ENCODE measurements around the gene WWOX. TPM values are rescaled to one million over a fixed set of nuclear protein-coding genes. Genes with fewer than 3 reads are reported as not detected.

WWOX gene
- total and polyA plus RNA-seq, 2 of the 13 experiments (the other 11 are each of a cell fraction or from before 2014, with no cell fraction given): 9.1 to 37.4 TPM

- Histone ChIP-seq H2AFZ (ENCODE audit: low read length) (no peak overlapping the region), H3K4me1 (ENCODE audit: insufficient read depth, low read length) (peaks cover 8% of the 10 kb centered on the region; the same call in 1 of the 2 replicates), H3K9me3 (ENCODE audit: low read length) (no peaks in the 10 kb centered on the region), H3K79me2 (ENCODE audit: insufficient read depth, low read length) (no peaks in the 10 kb centered on the region), H3K4me3 (replicated peaks in 1 of 3; ENCODE audit: insufficient read depth in 1 of 3, low read depth in 2 of 3, low read length in 3 of 3) (no peak overlapping the region), H3K27me3 (ENCODE audit: control insufficient read depth in 1 of 2, insufficient read depth in 2 of 2, low read length in 2 of 2) (no peaks in the 10 kb centered on the region), H3K4me2 (ENCODE audit: low read depth, low read length) (no peak overlapping the region), H3K36me3 (replicated peaks in 1 of 2; ENCODE audit: control insufficient read depth in 1 of 2, insufficient read depth in 2 of 2, low read length in 2 of 2) (no peaks in the 10 kb centered on the region), H3K27ac (ENCODE audit: extremely low read length, insufficient read depth, low read length) (no peak overlapping the region), H4K20me1 (ENCODE audit: insufficient read depth, low read length) (no peaks in the 10 kb centered on the region), H3K9ac (ENCODE audit: insufficient read depth, low read depth, low read length) (no peak overlapping the region)
- DNase-seq (ENCODE audit: low spot score) (no peak), FAIRE-seq (no peak), ATAC-seq (no peak)
- POLR2A ChIA-PET: no interaction called here
- no TSS peak for BruUV-seq (replicated peaks)
- in situ Hi-C loops (cut with HindIII; ENCODE audit: extremely low pct_ligation_motif_present, low pct_unique_long_range_greater_than_20kb) (no loop called here), intact Hi-C loops (cut with micrococcal nuclease; ENCODE audit: unreplicated experiment) (no loop called here)
- CTCF ChIA-PET (ENCODE audit: low intra/inter-chr PET ratio, low total read pairs): no interaction called here
- no CpG with 5 or more reads among the region's 1 CpG for WGBS (ENCODE audit: low lambda C conversion rate)
- TF ChIP-seq ZNF318 (CRISPR knock-in tag; IDR thresholded peaks at IDR 0.05): no peak
- no peak for TF ChIP-seq SOX13 (IDR thresholded peaks at IDR 0.05)
- TF ChIP-seq SOX13 (CRISPR knock-in tag; conservative IDR thresholded peaks at IDR 0.05 in 1 of 2, IDR thresholded peaks at IDR 0.05 in 1 of 2): no peak
- TF ChIP-seq ZBTB42 (CRISPR knock-in tag; IDR thresholded peaks at IDR 0.05): no peak
- no peak for TF ChIP-seq MYPOP (CRISPR knock-in tag; IDR thresholded peaks at IDR 0.05)
- TF ChIP-seq ZNF569 (CRISPR knock-in tag; IDR thresholded peaks at IDR 0.05; ENCODE audit: borderline replicate concordance): no peak
- no peak for TF ChIP-seq HOXA7 (CRISPR knock-in tag; IDR thresholded peaks at IDR 0.05)
- TF ChIP-seq FLYWCH1 (CRISPR knock-in tag; IDR thresholded peaks at IDR 0.05): no peak
- TF ChIP-seq SETDB1 (CRISPR knock-in tag; IDR thresholded peaks at IDR 0.05; ENCODE audit: borderline replicate concordance): no peak
- no peak for TF ChIP-seq CBX2 (IDR thresholded peaks at IDR 0.05; ENCODE audit: low read depth, low read length)
- TF ChIP-seq CBX2 (CRISPR knock-in tag; IDR thresholded peaks at IDR 0.05; ENCODE audit: low read depth): no peak
- TF ChIP-seq PBX3 (CRISPR knock-in tag; IDR thresholded peaks at IDR 0.05; ENCODE audit: borderline replicate concordance): no peak
- no peak for TF ChIP-seq E2F1 (CRISPR knock-in tag; IDR thresholded peaks at IDR 0.05)
- no peak for TF ChIP-seq SALL1 (CRISPR knock-in tag; IDR thresholded peaks at IDR 0.05)
Measured at GRCh38 chr16:78340590-78340989, 241.1 kb downstream of the WWOX start.
